Breast epithelium (tissue), 3 donors: ENCODE data around the gene TRIP6.

Experiments used
- POLR2A ChIP-seq: fragments of 450-650 bp; IDR thresholded peaks from one replicate; pipeline ENCODE4 v1.6.1; 2016; ENCODE audit warnings: antibody characterized with exemption, mild to moderate bottlenecking, moderate library complexity
- POLR2AphosphoS5 ChIP-seq, 3 donors: sonication (generic); formaldehyde crosslinking; IDR thresholded peaks; one replicate each; pipeline ENCODE4 v1.6.1; 2017; ENCODE audit warnings: antibody characterized with exemption in 3 of 3
- TF ChIP-seq, protein P1 (sequence below), 3 donors: fragments of 450-650 bp; IDR thresholded peaks; one replicate each; pipeline ENCODE4 v1.5.1; 2016 to 2017; ENCODE audit warnings: antibody characterized with exemption in 3 of 3, mild to moderate bottlenecking in 3 of 3, moderate library complexity in 3 of 3

DNA sequence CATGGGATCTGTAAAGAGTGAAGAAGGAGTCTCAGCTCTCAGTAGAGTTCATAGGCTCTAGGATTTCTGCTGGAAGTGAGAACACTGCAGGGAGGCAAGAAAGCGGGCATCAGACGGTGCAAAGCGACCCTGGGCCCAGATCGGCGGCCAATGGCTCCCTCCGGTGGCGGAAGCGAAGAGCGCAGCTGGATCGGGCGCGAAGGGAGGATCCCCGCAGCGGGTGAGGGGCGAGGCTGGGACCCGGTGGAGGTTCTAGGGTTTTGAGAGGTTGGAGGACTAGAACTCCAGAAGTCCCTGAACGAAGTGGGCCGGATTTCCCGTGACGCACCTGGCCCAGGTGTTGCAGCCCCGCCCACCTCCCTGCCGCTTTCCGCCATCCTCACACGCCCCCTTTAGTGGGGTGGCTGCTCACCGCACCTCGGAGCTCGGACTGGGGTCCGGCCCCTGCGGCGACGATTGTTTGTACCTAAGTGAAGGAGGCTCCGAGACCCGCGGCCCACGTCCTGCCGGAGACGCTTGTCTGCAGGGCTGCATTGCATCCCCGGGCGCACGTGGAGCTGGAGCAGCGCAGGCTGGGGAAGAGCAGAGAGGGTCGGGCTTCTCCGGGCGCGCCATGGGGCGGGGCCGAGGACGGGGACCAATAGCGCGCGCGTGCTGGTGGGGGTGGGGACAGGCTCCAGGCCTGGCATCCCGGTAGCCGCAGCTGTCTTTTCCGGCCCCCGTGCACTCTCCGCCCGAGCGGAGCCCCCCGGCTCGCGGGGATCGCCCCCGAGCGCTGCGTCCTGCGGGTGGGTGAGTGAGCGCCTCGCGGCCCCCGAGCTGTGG, 14.9 kb upstream of the TRIP6 start, which contains the start of gene SLC12A9:
- TF ChIP-seq, protein P1, sequence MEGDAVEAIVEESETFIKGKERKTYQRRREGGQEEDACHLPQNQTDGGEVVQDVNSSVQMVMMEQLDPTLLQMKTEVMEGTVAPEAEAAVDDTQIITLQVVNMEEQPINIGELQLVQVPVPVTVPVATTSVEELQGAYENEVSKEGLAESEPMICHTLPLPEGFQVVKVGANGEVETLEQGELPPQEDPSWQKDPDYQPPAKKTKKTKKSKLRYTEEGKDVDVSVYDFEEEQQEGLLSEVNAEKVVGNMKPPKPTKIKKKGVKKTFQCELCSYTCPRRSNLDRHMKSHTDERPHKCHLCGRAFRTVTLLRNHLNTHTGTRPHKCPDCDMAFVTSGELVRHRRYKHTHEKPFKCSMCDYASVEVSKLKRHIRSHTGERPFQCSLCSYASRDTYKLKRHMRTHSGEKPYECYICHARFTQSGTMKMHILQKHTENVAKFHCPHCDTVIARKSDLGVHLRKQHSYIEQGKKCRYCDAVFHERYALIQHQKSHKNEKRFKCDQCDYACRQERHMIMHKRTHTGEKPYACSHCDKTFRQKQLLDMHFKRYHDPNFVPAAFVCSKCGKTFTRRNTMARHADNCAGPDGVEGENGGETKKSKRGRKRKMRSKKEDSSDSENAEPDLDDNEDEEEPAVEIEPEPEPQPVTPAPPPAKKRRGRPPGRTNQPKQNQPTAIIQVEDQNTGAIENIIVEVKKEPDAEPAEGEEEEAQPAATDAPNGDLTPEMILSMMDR (IDR thresholded peaks at IDR 0.05), result peak; percentile 90 to 97 (median 96)
- TF ChIP-seq POLR2AphosphoS5 (IDR thresholded peaks at IDR 0.05) (peak; percentile 22 to 49 (median 28)), POLR2A (no peak)
